SU-DHL-6 (cell line): Measurements from ENCODE around the gene EWSR1.
A peak's percentile ranks its signal among the peaks of the same experiment; 100 is the strongest.
"Not testable (repeated sequence)": the region's sequence is repeated elsewhere in the genome, so short reads cannot be mapped to it uniquely, and the experiment has no call there.

Experiments
- H2AFZ ChIP-seq: fragments of 200-600 bp; sonication (generic); 2 replicates; pipeline ENCODE4 v1.6.1; 2014; ENCODE audit warnings: low read depth, mild to moderate bottlenecking, moderate library complexity, mixed read lengths, antibody characterized with exemption, low read length; ENCODE audit not compliant: severe bottlenecking
- H3F3A ChIP-seq: fragments of 200-600 bp; shearing (Covaris generic); 2 replicates; pipeline ENCODE4 v1.6.0; 2016; ENCODE audit warnings: antibody characterized with exemption, mild to moderate bottlenecking; ENCODE audit not compliant: insufficient read depth
- H3K27ac ChIP-seq: fragments of 200-600 bp; sonication (generic); 2 replicates; pipeline ENCODE4 v1.5.1; 2016; ENCODE audit warnings: low read depth, mild to moderate bottlenecking, low read length, moderate library complexity, mixed read lengths
- H3K27me3 ChIP-seq: fragments of 200-600 bp; sonication (generic), shearing (Covaris generic); 2 replicates; pipeline ENCODE4 v1.6.0; 2014; ENCODE audit warnings: mild to moderate bottlenecking, low read length
- H3K36me3 ChIP-seq: fragments of 200-600 bp; sonication (generic); 2 replicates; pipeline ENCODE4 v1.6.1; 2014; ENCODE audit warnings: mild to moderate bottlenecking, low read length, mixed read lengths
- H3K4me2 ChIP-seq: fragments of 300-600, 200-600 bp; shearing (Covaris generic), sonication (generic); 2 replicates; pipeline ENCODE4 v1.6.0; 2014; ENCODE audit warnings: low read length, low read depth, mild to moderate bottlenecking; ENCODE audit not compliant: poor library complexity, severe bottlenecking
- H3K4me3 ChIP-seq: fragments of 200-600 bp; sonication (generic); 2 replicates; pipeline ENCODE4 v1.5.1; 2014; ENCODE audit warnings: antibody characterized with exemption, low read length, mild to moderate bottlenecking, mixed read lengths; ENCODE audit not compliant: insufficient read depth, poor library complexity, severe bottlenecking
- H3K79me2 ChIP-seq: fragments of 200-600 bp; sonication (generic); 2 replicates; pipeline ENCODE4 v1.6.1; 2014; ENCODE audit warnings: mild to moderate bottlenecking, low read length, moderate library complexity; ENCODE audit not compliant: insufficient read depth
- H3K9ac ChIP-seq: fragments of 200-600 bp; sonication (generic); 2 replicates; pipeline ENCODE4 v1.7.0; 2014; ENCODE audit warnings: mild to moderate bottlenecking, low read length
- H3K9me2 ChIP-seq: fragments of 200-600 bp; sonication (generic); replicated peaks from 2 replicates; pipeline ENCODE4 v1.6.1; 2014; ENCODE audit warnings: low read length; ENCODE audit not compliant: insufficient read depth
- H3K9me3 ChIP-seq: fragments of 200-600 bp; sonication (generic); 2 replicates; pipeline ENCODE4 v1.6.1; 2014; ENCODE audit warnings: low read length, mixed read lengths; ENCODE audit not compliant: insufficient read depth
- H4K20me1 ChIP-seq: fragments of 200-600 bp; sonication (generic); 2 replicates; pipeline ENCODE4 v1.6.1; 2014; ENCODE audit warnings: low read depth, mild to moderate bottlenecking, antibody characterized with exemption, low read length, moderate library complexity, mixed read lengths
- EZH2phosphoT487 ChIP-seq: fragments of 200-600 bp; sonication (generic), shearing (Covaris generic); conservative IDR thresholded peaks from 2 replicates; pipeline ENCODE4 v1.6.1; 2018; ENCODE audit warnings: mild to moderate bottlenecking, antibody characterized with exemption, low read length, moderate library complexity, mixed read lengths
- TF ChIP-seq, protein P1 (sequence below): fragments of 200-600 bp; sonication (generic); IDR thresholded peaks from one replicate; pipeline ENCODE4 v1.5.1; 2017; ENCODE audit warnings: antibody characterized with exemption, mild to moderate bottlenecking, low read length, moderate library complexity; ENCODE audit not compliant: insufficient read depth, poor library complexity, severe bottlenecking

The EWSR1 gene

GRCh38 chr22:29267858-29268510 lies at the start of gene EWSR1, which contains the start of gene RHBDD3:
Gene EWSR1, plus strand, starts transcription at chr22:29268268. Its CDS starts 69 bp downstream, at chr22:29268337.
Gene RHBDD3, minus strand, starts transcription at chr22:29267981. Its CDS starts 2,355 bp downstream, at chr22:29265626.
- Histone ChIP-seq H3K36me3 (peaks cover 29% of the 10 kb centered on the region; the same call in 1 of the 2 replicates), H3K9me2 (no peaks in the 10 kb centered on the region), H2AFZ (peak within 1 kb of the TSS; percentile 47)

DNA sequence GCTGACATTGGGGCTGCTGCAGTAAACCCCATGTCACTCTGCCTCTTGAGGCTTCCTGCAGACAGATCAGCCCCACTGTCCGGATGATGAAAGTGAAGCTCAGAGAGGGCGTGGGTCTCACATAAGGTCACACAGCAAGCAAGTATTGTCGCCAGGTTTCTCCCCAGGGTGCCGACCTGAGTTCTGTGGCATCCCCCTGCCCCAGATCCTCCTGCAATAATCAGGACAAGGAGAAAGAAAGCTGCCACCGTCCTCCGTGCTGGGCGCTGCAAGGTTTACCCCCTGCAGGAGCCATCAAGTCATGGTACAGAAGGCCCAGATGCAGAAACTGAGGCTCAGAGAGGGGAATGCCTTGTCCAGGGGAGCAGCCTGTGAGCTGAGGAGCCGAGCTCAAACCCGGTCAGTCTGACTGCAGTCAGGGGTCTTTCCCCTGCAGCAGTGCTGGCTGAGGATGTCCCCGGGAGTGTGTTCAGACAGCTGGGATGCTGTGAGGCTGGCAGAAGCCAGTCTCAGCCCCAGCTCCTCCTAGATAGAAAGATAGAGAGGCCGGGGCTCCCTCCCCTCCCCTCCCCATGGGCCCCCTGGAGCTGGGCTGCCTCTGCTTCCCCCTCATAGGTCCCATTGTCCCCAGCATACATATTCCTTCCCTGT lies 49.2 kb upstream of the EWSR1 start:
- H3F3A ChIP-seq = no peaks in the 10 kb centered on the region

More at GRCh38 chr22:29267858-29268510, at the start of gene EWSR1, which contains the start of gene RHBDD3:
- peaks cover 39% of the 10 kb centered on the region for H4K20me1 ChIP-seq
- H3K4me3 ChIP-seq = peak within 1 kb of the TSS; percentile 92
- peak within 1 kb of the TSS; percentile 98 for H3K9ac ChIP-seq
- peaks cover 62% of the 10 kb centered on the region for H3K79me2 ChIP-seq
- no peaks in the 10 kb centered on the region for H3K27me3 ChIP-seq
- no peaks in the 10 kb centered on the region for H3F3A ChIP-seq
- H3K27ac ChIP-seq = peak within 1 kb of the TSS; percentile 81
- H3K9me3 ChIP-seq = no peaks in the 10 kb centered on the region
- H3K4me2 ChIP-seq = peak within 1 kb of the TSS; percentile 95
- TF ChIP-seq, protein P1, sequence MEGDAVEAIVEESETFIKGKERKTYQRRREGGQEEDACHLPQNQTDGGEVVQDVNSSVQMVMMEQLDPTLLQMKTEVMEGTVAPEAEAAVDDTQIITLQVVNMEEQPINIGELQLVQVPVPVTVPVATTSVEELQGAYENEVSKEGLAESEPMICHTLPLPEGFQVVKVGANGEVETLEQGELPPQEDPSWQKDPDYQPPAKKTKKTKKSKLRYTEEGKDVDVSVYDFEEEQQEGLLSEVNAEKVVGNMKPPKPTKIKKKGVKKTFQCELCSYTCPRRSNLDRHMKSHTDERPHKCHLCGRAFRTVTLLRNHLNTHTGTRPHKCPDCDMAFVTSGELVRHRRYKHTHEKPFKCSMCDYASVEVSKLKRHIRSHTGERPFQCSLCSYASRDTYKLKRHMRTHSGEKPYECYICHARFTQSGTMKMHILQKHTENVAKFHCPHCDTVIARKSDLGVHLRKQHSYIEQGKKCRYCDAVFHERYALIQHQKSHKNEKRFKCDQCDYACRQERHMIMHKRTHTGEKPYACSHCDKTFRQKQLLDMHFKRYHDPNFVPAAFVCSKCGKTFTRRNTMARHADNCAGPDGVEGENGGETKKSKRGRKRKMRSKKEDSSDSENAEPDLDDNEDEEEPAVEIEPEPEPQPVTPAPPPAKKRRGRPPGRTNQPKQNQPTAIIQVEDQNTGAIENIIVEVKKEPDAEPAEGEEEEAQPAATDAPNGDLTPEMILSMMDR = no peak
- no peak for TF ChIP-seq EZH2phosphoT487

DNA sequence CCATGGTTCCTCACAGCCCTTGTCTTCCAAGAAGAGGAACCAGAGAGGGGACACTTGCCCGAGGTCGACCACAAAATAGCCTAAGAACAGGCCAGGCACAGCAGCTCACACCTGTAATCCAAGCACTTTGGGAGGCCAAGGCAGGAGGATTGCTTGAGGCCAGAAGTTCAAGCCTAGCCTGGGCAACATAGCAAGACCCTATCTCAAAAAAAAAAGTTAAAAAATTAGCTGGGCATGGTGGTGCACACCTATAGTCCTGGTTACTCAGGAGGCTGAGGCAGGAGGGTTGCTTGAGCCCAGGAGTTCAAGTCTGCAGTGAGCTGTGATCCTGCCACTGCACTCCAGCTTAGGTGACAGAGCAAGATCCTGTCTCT lies 48.7 kb upstream of the EWSR1 start:
- H3K4me2 ChIP-seq, H3K9me2 ChIP-seq, H3K4me3 ChIP-seq, H4K20me1 ChIP-seq, H3K79me2 ChIP-seq, H3K36me3 ChIP-seq, H3F3A ChIP-seq, H2AFZ ChIP-seq, H3K9me3 ChIP-seq, H3K27ac ChIP-seq, H3K9ac ChIP-seq, H3K27me3 ChIP-seq: not testable (repeated sequence)

More for the DNA sequence above, 49.2 kb upstream of the EWSR1 start:
- Histone ChIP-seq H3K9me2 (no peaks in the 10 kb centered on the region), H3K4me3 (no peak overlapping the region), H2AFZ (no peak overlapping the region), H3K27me3 (no peaks in the 10 kb centered on the region), H4K20me1 (no peaks in the 10 kb centered on the region), H3K36me3 (no peaks in the 10 kb centered on the region), H3K27ac (no peak overlapping the region), H3K9ac (no peak overlapping the region), H3K79me2 (no peaks in the 10 kb centered on the region), H3K9me3 (no peaks in the 10 kb centered on the region), H3K4me2 (no peak overlapping the region)
- no peak for TF ChIP-seq EZH2phosphoT487
- TF ChIP-seq, protein P1 = no peak
